AG09319 (cell line): ENCODE measurements around the gene SPNS2.

Experiments
- DNase-seq: peaks from one replicate; pipeline ENCODE4 v3.0.0-alpha.2; 2010; ENCODE audit warnings: low read depth; ENCODE audit errors: extremely low read depth
- TF ChIP-seq, protein P1 (sequence below): IDR thresholded peaks from 2 replicates; pipeline ENCODE4 v1.5.1; 2011; ENCODE audit warnings: low read depth, mild to moderate bottlenecking, inconsistent platforms, low read length, moderate library complexity

Gene SPNS2

DNA sequence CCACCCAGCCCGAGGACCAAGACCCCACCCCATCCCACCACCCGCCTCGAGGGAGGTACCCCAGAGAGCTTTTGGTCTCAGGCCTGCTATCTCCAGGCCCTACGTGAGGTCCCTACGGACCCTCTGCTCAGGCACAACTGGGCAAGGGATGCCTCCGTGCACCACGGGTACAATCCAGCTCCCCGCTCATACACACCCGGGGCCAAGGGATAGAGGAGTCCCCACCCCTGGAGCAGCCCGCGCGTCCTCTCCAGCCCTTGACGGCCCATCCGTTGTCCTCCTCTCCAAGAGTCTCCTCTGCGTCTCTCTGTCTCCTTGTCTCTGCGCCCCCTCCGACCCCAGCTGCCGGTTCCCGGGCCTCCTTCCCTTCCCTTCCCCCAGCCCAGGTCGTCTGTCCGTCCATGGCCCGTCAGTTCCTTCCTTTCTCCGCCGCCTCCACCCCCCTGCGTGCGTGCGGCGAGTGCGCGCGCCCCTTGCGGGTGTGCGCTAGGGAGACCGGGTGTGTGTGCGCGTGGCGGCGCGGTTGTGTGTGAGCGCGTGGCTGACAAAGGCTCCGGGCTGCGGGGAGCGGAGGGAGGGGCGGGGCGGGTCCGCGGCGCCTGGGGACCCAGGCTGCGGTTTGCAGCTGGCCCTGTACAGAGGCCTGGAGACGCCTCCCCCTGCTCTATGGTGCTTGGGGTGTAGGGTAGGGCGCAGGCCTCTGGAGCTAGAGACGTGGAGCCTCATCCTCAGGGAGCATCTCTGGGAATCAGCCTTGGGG, 930 bp downstream of the SPNS2 start:
- TF ChIP-seq, protein P1, sequence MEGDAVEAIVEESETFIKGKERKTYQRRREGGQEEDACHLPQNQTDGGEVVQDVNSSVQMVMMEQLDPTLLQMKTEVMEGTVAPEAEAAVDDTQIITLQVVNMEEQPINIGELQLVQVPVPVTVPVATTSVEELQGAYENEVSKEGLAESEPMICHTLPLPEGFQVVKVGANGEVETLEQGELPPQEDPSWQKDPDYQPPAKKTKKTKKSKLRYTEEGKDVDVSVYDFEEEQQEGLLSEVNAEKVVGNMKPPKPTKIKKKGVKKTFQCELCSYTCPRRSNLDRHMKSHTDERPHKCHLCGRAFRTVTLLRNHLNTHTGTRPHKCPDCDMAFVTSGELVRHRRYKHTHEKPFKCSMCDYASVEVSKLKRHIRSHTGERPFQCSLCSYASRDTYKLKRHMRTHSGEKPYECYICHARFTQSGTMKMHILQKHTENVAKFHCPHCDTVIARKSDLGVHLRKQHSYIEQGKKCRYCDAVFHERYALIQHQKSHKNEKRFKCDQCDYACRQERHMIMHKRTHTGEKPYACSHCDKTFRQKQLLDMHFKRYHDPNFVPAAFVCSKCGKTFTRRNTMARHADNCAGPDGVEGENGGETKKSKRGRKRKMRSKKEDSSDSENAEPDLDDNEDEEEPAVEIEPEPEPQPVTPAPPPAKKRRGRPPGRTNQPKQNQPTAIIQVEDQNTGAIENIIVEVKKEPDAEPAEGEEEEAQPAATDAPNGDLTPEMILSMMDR: no peak
- DNase-seq: no peak

DNA sequence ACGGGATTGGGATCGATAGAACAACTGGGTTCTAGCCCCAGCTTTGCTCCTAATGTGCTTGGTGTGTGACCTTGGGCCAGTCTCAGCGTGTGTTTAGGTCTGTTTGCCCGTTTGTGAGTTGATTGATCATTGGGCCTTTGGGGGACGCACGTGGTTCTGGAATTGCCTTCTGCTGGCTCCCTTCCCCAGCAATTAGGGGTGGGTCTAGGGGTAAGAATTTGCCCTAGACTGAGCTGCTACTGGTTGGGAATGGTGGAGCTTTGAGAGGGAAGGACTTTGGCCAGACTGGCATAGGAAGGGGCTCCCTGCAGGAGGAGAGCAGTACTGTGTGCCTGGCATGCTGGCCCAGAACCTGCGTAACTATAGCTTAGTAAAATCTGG, 1.5 kb downstream of the SPNS2 start:
- TF ChIP-seq, protein P1: no peak
- no peak for DNase-seq

DNA sequence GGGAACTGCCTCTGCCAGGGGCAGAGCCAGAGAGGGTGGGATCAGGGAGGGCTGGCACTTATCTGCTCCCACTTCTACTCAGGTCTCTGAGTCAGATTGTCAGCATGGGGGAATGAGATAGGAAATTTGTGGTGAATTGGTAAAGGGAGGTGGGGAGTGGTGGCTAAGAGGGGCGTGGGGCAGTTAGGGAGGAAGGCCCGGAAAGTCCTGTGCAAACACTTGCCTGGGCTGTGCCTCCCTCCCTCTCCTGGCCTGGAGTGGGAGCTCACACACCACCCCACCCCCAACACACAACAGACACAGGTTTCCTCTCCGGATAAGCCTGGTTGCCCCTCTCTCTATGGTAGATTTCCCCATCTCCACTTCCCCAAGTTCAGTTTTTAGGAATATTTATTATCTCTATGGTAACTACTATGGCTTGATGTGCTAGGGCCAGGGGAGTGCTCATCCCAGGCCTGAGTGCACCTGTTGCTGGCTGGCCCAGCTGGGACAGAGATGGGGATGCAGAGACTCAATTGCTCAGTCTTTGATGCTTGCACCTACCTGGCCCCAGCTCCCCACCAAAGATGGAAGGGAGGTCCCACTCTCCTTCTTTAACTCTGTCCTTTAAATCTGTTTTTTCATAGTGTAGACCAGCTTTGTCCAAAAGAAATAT, 2.7 kb downstream of the SPNS2 start:
- TF ChIP-seq, protein P1: no peak
- DNase-seq: no peak

DNA sequence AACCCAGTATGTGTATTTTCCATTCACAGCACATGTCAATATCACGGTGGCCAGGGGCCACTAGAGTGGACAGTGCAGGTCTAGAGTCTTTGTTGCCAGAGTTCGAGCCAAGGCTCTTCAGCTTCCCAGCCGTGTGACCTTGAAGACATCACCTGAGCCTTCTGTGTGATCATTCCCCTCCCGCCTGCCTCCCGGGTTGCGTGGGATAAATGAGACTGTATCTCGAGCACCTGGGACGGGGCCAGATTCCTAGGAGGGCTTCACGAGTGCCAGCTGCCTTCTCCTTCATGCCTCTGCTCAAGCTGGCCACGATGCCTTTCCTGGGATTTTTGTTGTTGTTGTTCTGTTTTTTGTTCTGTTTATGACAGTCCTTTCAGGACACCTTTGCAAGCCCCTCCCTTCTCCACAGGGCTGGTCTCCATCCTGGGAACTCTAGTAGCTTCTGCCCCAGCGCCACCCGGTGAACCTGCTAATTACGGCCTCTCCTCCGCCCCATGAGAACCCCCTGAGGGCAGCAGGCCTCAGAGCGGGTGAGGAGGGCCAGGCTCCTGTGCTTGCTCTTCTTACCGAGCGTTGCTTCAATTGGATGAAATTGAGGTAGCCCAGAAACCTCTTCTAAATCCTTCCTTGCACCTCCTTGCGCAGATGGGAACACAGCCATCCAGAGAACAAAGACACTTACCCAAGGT, 3.9 kb downstream of the SPNS2 start:
- DNase-seq: no peak
- TF ChIP-seq, protein P1: no peak

DNA sequence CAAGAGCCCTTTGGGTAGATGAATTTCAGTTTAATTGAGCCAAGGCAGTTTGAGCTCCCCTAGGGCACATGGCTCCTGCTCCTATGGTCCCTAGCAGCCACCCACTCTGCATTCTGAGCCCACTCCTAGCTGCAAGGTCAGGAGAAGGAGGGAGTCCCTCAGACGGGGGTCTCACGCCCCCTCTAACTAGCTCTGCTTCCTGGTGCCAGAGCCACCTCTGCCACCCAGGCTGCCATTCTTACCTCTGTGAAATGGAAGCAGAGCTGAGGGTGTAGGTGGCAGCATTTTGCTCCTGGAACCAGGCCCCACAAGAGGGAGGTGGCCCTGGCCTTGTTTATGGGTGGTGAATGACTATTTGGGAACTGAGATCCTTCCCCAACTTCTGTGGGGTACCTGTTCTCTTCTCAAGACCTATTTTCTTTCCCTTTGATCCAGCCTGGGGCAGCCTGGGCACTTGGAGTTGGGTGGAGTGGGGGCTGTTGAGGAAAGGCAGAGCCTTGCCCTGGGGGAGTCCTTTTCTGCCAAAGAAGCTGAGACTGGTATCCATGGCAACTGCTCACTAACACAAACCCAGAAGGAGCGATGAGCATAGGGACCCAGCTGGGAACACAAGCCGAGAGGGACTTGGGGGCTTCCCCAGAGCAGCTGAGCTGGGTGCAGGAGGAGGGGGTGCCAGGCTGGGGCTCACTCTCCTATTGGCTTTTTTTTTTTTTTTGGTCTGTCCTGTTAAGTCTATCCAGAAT, 4.8 kb downstream of the SPNS2 start:
- DNase-seq: no peak
- TF ChIP-seq, protein P1: no peak

DNA sequence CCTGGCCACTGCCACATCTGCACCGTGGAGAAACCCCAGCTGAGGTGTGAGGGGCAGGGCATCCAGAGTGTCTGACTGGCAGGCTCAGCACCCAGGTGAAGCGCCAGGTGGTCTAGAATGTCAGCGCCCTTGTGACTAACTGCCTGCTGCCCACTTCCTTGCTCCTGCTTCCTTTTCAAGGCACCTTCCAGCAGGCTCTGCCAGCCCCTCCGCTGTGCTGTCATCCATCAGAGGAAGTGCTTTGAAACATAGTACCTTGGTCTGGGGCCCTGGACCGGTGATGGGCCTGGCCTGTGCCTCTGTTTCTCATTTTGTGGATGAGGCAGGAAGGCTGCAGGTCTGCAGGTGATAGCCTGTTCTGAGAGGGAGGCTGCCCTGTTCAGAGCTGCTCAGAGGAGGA, 5.5 kb downstream of the SPNS2 start:
- TF ChIP-seq, protein P1: no peak
- DNase-seq: no peak
